Measurements from ENCODE around the gene SH2D4B. TPM values are rescaled to one million over a fixed set of nuclear protein-coding genes. Genes with fewer than 3 reads are reported as not detected.

Gene SH2D4B
- total and polyA plus RNA-seq, 10 of the 15 experiments (the other 5 are each of a cell fraction or from before 2014, with no cell fraction given), result 0.04 to 0.21 (median 0.13) TPM; not detected in 5

- Histone ChIP-seq H3K27me3 (replicated peaks in 1 of 2; ENCODE audit: control insufficient read depth in 2 of 2, insufficient read depth in 2 of 2, low read length in 1 of 2) (no peaks in the 10 kb centered on the region), H3K36me3 (ENCODE audit: control insufficient read depth in 2 of 2, insufficient read depth in 2 of 2, low read length in 1 of 2) (peaks cover 14 to 19% of the 10 kb centered on the region in 2 experiments; a peak in 3 of 4 replicates), H3K4me2 (ENCODE audit: control insufficient read depth, insufficient read depth) (no peak overlapping the region), H4K20me1 (ENCODE audit: control insufficient read depth, insufficient read depth) (no peaks in the 10 kb centered on the region), H3K4me1 (ENCODE audit: control insufficient read depth, insufficient read depth, low read length) (peaks cover 6% of the 10 kb centered on the region; the same call in 1 of the 2 replicates), H3K9me3 (replicated peaks; ENCODE audit: control insufficient read depth, insufficient read depth, low read length) (no peaks in the 10 kb centered on the region), H3K79me2 (ENCODE audit: control insufficient read depth, insufficient read depth, low read length) (no peaks in the 10 kb centered on the region), H3K4me3 (no peak overlapping the region), H3K27ac (ENCODE audit: control insufficient read depth, insufficient read depth) (no peak overlapping the region), H2AFZ (ENCODE audit: control insufficient read depth, low read depth, low read length) (no peak overlapping the region), H3K9ac (ENCODE audit: control insufficient read depth, insufficient read depth, low read length) (no peak overlapping the region)
- ChIA-PET CTCF (interaction anchor here (4.3 to 21.6 kb wide), 2 partner anchors 10 to 72 kb away, joined by 20 to 852 read pairs; partner anchors contain the start of gene TSPAN14), RAD21 (ENCODE audit: unreplicated experiment) (interaction anchor here (1.7 kb wide), 1 partner anchor 10 kb away, joined by 4 read pairs; no protein-coding TSS in a partner anchor), POLR2A (no interaction called here), SMC1A (ENCODE audit: uncharacterized antibody, unreplicated experiment) (interaction anchor here (1.4 to 21.2 kb wide), 2 partner anchors 58 to 137 kb away, joined by 4 to 1038 read pairs; partner anchors contain the start of gene TSPAN14)
- DNase-seq (ENCODE audit: low read depth, low spot score), result no peak
- no TSS peak for BruUV-seq (replicated peaks)
- intact Hi-C loops (cut with micrococcal nuclease; ENCODE audit: unreplicated experiment) (no loop called here), in situ Hi-C loops (cut with MboI) (no loop called here)
- no peak for ATAC-seq
- FAIRE-seq, result no peak
- TF ChIP-seq E2F8 (IDR thresholded peaks at IDR 0.05; ENCODE audit: low read depth, partially characterized antibody) (no peak), BACH1 (IDR thresholded peaks at IDR 0.05; ENCODE audit: borderline replicate concordance) (no peak), SUZ12 (IDR thresholded peaks at IDR 0.05; ENCODE audit: unreplicated experiment) (no peak), ZSCAN29 (IDR thresholded peaks at IDR 0.05) (no peak), PKNOX1 (IDR thresholded peaks at IDR 0.05) (no peak), CBX3 (IDR thresholded peaks at IDR 0.05; ENCODE audit: borderline replicate concordance, low read depth) (no peak), CHD1 (IDR thresholded peaks at IDR 0.05; ENCODE audit: low read depth, low read length) (no peak), IRF5 (IDR thresholded peaks at IDR 0.05; ENCODE audit: borderline replicate concordance) (no peak), FOXK2 (IDR thresholded peaks at IDR 0.05) (no peak)
- 80% methylated on average over 5 of the region's 5 CpGs for WGBS (ENCODE audit: insufficient coverage, insufficient replicate concordance, low lambda C conversion rate, missing lambda C conversion rate)
Observed at GRCh38 chr10:80515511-80515910, 22.2 kb upstream of the SH2D4B start.
